ENCODE data around the gene ZCCHC7.

DNA sequence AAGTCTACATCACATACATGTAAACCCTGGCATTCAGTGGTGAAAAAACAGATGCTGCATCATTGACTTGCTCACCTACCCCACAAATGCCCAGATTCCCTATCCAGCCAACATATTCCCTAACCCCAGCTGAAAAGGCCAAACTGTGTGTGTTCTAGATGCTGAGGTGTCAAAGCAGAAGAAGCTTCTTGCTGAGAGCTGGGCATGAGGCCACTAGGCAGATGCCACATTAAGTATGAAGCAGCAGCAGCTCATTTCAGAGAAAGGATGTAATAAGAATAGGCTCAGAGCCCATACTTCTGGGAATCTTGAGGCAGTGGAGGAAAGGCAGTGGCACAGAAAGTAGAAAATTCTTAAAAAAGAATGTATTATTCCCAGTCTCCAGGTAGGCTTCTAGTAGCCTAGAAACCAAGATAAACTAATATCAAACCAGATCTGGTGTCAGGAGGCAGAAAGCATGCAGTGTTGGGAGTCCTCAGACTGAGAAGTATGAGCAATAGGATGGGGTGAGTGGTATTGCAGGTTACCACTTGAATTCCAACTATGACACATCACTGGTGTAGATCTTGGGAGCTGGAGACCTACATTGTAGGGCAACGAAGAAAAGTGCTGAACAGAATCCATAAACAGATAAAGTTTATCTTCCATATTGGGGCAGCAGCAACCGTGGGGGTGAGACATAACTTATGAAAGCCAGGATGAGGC, 230.3 kb downstream of the ZCCHC7 start:
- TF ChIP-seq EZH2 (IDR thresholded peaks at IDR 0.05; ENCODE audit: insufficient read depth, poor library complexity, severe bottlenecking) (no peak), EZH2phosphoT487 (IDR thresholded peaks at IDR 0.05; ENCODE audit: insufficient read depth, low read depth) (no peak)

All from GM23248 (cell line).